Daoy (cell line): Measurements from ENCODE around the gene ROR1. TPM values are rescaled to one million over a fixed set of nuclear protein-coding genes. Genes with fewer than 3 reads are reported as not detected.
"Not testable (repeated sequence)": the region's sequence is repeated elsewhere in the genome, so short reads cannot be mapped to it uniquely, and the experiment has no call there.

Experiments used
- DNase-seq: peaks from one replicate; pipeline ENCODE4 v3.0.0-alpha.2; 2015; ENCODE audit warnings: low read depth
- total RNA-seq: library from RNA; depleted of rRNA; stranded (reverse); fragments of >200 nt; shearing (Covaris generic); gene quantifications from 2 replicates; pipeline ENCODE4 v1.2.3, GENCODE V29; 2014

Gene ROR1
- total RNA-seq, 1 experiment from 2014 or later = 17.4 TPM

DNA sequence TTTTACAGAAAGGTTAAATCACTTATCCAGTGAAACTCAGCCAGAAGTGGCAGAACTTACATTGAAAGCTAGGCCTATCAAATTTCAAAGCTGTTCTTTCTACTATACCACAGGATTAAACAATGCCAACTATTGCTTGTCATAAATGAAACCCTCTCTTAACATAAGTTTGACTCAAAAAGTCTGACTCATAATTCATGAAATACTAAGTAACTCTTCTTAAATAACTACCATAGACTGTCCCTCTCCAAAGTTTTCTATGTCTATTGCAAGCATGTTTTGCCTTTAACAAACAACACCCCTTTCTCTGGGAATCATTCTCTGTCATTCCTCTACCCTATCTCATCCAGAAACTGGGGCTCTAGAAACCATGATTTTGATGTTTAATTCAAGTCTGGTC, 320.1 kb downstream of the ROR1 start:
- no peak for DNase-seq

DNA sequence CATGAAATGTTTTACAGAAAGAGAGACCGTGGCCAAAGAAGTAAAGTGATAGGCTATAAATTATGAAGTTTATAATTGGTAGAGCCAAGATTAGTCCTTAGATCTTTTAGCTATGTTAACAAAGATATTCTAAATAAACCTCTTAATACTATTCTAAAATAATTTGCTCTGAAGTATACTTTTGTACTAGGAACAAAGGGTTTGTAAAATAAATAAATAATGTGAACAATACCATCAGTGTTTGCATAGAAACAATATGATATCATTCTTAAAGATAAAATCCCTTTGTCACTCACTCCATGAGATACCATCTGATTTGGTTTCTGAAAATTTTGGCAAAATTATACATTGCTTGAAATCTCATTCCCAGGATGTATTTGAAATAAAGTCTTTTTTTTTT, 322.0 kb downstream of the ROR1 start:
- no peak for DNase-seq

DNA sequence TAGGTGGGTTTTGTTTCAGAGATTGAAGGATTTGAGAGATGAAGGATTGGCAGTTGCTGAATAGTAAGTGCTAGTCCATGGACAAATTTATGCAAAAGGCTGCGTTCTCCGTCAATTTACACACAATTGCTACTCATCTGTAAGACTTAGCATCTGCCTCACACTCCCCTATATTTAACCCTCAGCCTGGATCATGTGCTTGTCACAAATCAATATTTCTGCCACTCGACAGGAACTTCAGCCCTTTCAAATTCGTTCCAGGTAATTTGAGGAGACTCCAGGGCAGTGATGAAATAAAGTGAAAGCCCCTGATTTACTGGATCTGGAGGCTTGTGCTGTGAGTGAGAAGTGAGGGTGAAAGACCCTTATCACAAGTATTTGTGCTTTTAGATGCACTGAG, 324.0 kb downstream of the ROR1 start:
- no peak for DNase-seq

DNA sequence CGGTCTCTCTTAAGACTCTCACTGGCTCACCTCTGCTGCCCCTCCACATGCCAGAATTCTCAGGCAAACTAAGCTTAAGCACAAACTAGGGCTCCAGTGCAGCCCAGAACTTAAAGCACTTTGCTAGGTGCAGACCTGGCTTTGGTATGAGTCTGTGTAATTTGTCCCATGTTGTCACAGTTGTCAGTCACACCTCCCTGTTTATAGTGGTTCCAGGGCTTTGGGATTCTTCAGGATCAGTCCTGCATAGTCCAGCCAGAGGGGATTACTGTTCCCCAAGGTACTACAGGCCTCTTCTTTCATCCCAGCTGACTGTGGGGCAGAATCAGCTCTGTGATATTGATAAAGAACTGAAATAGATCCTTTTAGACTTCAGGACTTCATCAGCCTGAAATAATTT, 324.6 kb downstream of the ROR1 start:
- DNase-seq = no peak

DNA sequence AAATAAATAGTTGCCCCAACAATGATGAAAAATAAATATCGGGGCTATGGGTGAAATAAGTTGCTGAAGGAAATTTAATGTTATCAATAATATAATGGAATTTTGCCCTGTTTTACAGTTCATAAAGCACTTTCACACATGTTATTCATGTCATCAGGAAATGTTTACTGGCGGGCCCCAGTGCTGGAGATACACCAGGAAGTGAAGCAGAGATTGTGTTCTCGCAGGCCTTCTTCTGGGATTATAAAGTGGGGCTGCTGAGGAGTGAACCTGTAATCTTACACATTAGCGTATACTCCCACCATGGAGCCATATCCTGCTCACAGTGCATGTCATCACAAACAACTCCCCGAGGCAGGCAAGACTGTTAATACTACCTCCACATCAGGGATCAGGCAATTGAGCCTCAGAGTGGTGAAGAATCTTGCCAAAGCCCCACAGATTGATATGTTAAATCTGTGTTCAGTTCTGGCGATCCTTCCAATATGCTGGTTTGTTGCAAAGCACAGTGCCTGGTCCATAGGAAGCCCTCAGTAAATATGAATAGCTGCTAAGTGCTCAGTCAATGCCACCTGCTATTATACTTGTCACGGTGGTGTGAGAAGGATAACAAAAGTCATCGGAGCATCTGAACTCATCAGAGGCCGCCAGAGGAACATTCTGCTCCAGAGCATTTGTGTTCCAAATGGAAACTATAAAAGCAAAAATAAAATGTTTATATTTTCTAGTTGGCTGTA, 325.2 kb downstream of the ROR1 start:
- DNase-seq = no peak

DNA sequence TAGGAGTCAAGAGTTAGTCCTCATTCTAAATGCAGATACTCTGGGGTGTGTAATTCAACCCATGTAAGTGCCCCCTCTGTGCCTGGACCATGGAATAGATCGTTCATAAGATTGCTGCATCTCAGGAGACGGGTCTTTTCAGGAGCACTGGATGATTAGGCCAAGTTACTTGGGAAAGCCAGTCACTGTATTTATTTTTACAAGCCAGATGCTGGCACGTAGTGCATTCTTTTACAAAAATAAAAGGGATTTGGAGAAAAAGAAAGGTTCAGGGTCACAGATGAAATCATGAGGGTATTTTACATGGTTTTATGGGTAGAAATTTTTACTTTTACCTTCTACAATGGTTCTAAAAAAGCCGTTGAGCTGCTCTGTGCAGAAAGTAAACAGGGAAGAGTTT, 327.0 kb downstream of the ROR1 start:
- DNase-seq = no peak

DNA sequence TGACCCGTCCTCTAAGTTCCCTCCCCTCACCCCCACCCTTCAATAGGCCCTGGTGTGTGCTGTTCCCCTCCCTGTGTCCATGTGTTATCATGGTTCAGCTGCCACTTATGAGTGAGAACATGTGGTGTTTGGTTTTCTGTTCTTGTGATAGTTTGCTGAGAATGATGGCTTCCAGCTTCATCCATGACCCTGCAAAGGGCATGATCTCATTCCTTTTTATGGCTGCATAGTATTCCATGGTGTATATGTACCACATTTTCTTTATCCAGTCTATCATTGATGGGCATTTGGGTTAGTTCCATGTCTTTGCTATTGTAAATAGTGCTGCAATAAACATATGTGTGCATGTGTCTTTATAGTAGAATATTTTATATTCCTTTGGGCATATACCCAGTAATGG, 330.8 kb downstream of the ROR1 start:
- DNase-seq = not testable (repeated sequence)

DNA sequence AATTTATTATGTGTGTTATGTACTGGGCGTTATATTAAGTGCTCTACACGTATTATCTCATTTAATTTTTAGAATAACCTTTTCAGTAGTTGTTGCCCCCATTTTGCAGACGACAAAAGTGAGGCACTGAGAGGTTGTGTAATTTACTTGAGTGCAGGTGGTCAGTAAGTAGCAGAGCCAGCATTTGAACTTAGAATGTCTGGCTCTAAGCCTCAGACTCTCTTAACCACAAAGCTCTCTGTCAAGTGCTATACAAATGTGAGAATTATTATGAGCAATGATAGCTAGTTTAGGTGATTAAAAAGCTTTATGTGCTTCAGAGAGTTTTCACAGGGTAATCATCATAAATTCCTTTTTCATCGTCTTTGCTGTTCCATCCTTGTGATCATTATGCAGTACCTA, 333.3 kb downstream of the ROR1 start:
- no peak for DNase-seq

DNA sequence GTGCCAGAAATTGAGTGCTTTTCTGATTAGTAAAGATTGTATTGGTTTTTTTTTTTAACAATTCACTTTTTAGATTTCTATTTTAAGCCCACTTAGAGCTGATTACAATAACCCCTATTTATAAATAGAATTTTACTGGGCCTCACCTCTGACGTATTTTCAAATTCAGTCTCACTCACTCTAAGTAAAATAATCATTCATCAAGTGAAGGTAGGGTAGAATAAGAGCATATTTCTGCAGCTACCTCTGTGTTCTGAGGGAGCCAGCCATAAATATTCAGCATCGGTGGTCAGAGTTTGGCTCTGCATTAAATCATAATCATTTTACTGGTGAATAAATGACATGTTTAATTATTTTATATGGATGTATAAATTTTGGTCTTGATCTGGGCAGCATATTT, 333.8 kb downstream of the ROR1 start:
- no peak for DNase-seq

DNA sequence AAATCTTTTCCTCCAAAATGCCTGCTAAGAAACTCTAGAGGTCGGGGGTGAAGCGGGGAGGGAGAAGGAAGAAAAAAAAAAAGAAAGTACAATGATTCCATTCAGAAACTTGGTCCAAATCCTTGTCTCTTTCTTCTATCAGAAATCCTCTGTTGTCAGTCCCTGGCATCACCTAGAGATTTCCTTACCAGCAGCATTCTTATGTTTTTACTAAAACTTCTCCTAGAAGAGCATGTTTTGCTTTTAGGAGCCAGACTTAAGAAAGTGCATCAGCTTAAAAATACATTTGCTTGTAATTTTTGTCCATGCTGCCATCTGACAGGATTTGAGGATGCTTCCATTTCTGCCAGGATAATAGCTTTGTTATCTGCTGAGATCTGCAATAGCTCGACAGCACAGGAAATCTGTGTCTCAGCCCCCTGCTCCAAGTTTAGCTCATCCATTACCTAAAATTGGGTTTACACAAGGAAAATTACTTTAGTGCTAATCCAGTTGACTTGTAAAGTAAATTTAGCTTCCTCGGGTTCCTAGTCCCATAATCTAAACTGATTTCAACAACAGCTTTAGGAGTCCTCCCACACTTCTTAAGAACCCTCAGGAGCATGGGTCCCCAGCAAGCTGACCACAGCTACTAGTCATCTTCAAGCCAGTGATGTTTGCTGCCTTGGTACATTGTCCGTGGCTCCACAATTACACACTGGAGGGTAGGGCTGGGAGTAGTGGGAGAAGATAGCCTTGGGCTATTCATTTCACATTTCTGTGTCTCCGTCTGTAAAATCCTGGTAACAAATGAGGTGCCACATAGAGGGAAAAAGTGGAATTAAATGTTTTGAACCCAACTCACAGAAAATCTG, 337.3 kb downstream of the ROR1 start:
- peak; percentile 33 for DNase-seq

DNA sequence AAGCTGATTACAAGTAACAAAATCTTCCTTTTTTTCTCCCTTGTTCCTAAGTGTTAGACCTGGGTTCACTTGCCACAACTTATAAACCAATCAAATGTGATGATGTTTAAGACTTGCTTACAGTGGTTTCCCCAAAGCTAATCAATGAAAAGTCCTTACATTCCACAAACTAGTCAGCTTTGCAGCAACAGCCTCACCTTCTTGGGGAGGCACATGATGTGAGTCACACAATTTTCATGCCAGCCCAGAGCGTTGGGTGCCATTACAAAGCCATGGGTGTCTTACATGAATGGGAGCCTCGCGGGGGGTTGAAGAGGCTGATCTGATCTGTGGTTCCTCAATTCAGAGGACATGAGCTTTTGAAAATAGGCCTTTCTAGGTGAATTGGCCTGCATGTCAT, 338.0 kb downstream of the ROR1 start:
- DNase-seq = peak; percentile 34

DNA sequence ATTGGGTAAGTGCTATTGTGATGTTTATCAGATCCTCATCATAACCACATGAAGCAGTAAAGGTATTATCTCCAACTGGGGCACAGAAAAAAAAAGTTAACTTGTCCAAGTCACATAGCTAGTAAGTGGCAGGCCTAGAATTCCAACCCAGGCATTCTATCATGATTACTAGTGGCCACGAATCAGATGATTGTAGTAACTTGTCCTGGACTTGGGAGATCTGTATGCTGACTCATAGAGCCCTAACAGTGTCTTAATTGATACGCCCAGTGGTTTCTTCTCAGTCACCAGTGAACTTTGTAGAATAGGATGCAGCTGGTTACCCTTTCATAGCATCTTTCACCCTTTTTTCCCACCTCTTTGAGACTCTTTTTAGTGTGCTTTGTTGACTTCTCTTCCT, 338.5 kb downstream of the ROR1 start:
- peak; percentile 59 for DNase-seq

DNA sequence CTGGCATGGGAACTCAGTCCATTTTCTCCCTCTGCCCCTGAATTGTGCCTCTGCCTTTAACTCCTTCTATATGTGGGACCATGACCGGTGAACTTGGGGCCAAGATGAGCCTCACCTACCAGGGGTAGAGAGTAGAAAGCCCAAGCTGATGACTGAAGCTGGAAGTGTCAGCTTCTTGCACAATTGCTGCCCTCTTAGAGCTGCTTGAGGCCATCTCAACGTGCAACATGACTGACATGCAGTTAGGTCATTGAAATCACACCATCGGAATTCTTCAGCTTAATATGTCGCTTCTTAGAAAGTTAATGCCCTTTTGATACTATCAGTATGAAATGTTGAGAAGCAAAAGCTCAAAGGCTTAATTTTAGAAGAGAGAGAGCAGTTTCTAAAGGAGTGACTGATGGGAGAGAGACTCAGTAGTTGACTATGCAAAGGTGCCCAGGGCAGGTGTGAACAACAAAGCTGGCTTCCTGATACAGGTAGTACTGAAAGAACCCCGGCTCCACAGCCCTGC, 340.3 kb downstream of the ROR1 start:
- no peak for DNase-seq

DNA sequence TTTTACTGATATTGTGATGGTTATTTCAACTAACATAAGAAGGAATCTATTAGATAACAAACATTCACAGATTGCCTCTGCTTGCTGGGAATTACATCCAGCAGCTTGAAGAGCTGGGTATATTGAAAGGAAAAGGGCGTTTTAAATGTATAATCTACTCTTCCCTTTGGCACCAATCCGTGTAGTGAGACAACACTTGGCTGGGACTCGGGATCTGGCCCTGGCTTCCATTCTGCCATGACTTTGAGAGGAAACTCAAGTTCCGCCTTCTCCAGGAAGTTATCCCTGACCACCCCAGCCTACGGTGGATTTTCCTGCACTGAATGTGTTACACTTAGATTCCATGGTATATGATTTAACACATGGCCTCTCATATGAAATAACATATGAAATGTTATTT, 342.7 kb downstream of the ROR1 start:
- no peak for DNase-seq

DNA sequence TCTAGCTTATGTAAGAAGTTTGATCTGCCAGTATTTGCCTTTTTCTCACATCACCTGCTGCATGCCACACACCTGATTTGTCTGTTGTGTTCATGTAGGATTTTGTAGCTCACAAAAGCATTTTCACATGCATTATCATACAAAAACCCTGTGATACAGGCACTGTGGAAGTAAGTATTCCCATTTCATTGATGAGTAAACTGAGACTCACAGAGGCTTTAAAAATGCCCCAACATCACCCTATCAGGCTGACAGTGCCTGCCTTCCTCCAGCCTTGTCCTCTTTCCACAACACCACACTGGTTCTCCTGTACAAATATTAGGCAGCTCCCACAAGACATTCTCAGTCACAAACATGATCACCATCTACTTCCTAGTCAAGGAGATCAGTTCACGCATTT, 343.7 kb downstream of the ROR1 start:
- no peak for DNase-seq

DNA sequence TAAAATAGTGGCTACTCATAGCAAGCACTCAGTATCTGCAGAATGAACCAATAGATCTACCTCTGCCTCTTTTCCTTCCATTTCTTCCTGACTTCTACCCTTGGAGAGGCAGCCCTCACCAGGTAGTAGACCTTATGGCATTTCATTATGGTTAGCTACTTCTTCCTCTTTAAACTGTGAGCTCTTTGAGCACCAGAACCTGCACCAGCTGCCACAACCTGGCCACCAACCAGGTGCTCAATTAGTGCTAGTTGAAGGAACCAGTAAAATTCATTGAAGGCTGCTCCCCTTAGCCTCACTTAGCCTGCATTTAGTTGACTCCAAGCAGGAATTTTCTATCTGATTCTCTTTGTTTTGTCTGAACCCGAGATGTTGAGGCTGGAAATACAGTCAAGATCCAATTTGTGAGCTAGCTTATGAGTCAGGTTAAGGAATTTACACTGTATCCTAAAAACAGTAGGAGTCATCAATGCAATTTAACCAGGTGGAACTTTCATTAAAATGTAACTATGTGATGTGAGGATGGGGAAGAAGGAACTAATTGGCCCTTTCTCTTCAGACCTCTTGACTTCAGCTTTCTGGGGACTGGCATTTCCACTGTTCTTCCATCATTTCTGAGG, 348.1 kb downstream of the ROR1 start:
- DNase-seq = no peak

DNA sequence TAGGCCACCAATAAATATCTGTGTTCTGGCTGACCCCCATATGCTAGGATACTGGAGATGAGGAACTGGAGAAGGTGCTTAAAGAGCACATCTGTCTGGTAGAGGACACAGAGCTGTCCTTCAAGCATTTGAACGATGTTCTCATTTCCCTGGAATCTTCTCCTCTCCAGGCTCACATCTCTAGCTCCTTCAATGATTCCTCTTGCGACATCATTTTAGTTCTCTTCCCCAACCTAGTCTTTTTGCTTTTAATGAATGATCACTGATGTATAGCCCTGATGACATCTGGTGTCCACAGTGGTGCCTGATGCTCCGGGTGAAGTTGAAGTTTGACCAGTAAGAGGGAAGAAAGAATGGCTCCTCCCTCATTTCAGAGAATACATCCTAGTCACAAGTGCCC, 348.8 kb downstream of the ROR1 start:
- no peak for DNase-seq

DNA sequence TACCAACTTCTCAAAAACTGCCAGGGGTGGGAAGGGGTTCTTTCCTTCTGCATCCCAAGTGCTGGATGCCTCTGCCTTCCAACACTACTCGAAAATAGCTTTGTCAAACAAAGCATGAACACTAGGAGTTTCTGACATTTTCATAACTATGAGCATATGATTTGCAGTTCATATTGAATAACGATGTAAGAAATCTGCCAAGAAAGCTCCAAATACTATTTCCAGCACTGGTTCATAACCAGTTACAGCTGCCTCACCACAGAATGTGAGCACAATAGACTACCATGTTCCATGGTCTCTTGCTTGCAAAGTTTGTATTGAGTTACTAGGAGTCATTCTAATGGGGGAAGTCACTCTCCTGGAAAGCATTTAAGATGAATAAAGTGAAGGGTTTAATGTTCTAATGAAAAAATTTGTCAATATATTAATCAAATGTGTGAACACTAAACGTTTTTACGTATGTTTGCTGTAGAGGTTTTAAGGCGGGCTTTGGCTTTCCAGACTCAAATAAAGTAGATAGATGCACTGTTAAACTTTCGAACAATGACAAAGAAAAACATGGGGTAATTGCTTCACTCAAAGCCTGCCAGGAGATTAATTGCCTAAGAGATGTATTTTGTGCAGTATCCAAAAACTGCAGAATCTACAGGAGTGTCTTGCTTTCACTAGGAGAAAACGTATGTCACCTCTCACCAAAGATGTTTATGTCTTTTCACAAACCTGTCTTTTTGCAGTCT, 351.1 kb downstream of the ROR1 start:
- no peak for DNase-seq

DNA sequence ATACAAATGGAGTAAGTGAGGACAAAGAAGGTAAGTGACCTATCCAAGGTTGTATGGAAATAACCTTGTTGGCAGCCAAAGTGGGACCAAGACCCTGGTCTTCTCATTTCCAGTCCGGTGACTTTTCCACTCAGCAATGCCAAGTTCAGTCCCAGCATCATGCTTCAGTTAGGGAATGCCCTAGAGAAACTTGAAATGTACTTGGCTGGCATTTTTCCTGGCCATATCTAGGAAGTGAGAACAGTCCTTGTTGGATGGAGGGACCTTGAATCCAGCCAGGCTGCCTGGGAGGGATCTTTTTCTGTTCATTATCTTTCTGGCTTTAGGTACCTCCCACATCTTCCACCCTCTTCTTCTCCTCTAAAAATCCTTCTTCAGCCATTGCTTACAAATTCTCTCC, 352.8 kb downstream of the ROR1 start:
- DNase-seq = no peak

DNA sequence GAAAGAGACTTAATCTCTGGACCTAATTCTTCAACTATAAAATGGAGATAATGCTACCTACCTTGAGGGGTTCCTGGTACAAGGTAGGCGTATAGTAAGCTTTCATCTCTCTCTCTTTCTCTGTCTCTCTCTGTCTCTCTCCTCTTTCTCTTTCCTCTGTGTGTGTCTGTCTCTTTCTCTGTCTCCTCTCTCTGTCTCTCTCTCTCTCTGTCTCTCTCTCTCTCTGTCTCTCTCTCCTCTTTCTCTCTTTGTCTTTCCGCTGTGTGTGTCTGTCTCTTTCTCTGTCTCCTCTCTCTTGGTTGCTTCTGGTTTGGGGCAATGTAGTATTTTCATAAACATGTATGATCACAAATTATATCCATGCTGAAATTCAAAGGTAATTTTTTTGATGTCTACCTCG, 353.5 kb downstream of the ROR1 start:
- no peak for DNase-seq

DNA sequence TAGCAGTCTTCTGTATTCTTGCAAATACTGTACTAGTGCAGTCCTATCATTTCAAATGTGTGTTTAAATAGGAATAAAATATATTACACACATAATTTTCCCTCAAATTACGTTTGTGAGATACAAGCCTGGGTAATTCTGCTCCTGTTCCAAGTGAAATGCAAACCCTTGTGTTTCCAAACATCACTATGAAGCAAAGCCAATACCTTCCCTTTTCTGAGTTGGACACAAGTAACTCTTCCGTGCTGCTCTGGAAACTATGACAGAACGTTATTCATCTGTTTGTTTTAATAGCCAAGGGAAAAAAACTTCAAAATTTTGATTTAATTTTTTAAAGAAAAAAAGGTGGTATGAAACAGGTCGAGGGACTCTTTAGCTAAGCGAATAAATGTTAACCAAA, 355.9 kb downstream of the ROR1 start:
- DNase-seq = no peak

DNA sequence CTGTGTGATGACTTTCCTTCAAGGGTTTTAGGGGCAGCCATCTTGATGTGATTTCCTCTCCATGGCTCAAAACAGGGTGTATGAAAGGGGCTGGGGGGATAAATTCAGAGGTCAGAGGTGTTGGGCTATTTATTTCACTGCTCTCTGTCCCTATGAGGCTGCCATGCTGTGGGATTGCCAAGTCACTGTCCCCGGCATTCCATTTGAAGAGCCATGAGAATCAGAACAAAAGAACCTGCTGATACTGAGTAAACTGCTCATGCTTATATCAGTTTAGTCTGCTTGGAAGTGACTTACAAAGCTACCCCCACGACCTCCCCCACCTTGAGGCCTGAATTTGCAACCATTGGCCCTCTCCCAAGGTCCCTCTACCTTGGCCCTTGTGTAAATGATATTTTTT, 357.3 kb downstream of the ROR1 start:
- DNase-seq = no peak
